Measurements from ENCODE around the gene PTGDS. TPM values are rescaled to one million over a fixed set of nuclear protein-coding genes. Genes with fewer than 3 reads are reported as not detected.
A peak's percentile ranks its signal among the peaks of the same experiment; 100 is the strongest.

PTGDS gene
- total RNA-seq, 2 experiments from 2014 or later = 1.3 to 3.3 TPM

- DNase-seq (no peak), ATAC-seq (ENCODE audit: low read depth) (no peak)
- H3K36me3 Mint-ChIP-seq = peaks cover 9% of the 10 kb centered on the region
- POLR2A ChIA-PET = no interaction called here
- no peaks in the 10 kb centered on the region for H3K9me3 Mint-ChIP-seq
- peaks cover 4% of the 10 kb centered on the region for H3K4me1 Mint-ChIP-seq
- peak overlapping the region; percentile 28 for H3K4me3 Mint-ChIP-seq
- no peaks in the 10 kb centered on the region for H3K27me3 Mint-ChIP-seq
- H3K27ac Mint-ChIP-seq = no peak overlapping the region
Observed at GRCh38 chr9:136942112-136942880, 35.0 kb upstream of the PTGDS start.

GRCh38 chr9:136942881-136943230, 34.4 kb upstream of the PTGDS start:
- no peak for DNase-seq
- H3K9me3 Mint-ChIP-seq = no peaks in the 10 kb centered on the region
- peak overlapping the region; percentile 64 for H3K4me3 Mint-ChIP-seq
- H3K4me1 Mint-ChIP-seq = peaks cover 4% of the 10 kb centered on the region
- ATAC-seq (ENCODE audit: low read depth) = no peak
- H3K27ac Mint-ChIP-seq = no peak overlapping the region
- no peaks in the 10 kb centered on the region for H3K27me3 Mint-ChIP-seq
- POLR2A ChIA-PET = interaction anchor here (2.1 kb wide), 1 partner anchor 61 kb away, joined by 8 read pairs; no protein-coding TSS in a partner anchor
- H3K36me3 Mint-ChIP-seq = peaks cover 7% of the 10 kb centered on the region

GRCh38 chr9:136943291-136944211, 33.8 kb upstream of the PTGDS start:
- Mint-ChIP-seq H3K36me3 (peaks cover 5% of the 10 kb centered on the region), H3K4me3 (peak overlapping the region; percentile 82), H3K9me3 (no peaks in the 10 kb centered on the region), H3K27ac (peak overlapping the region; percentile 76), H3K4me1 (peaks cover 6% of the 10 kb centered on the region), H3K27me3 (no peaks in the 10 kb centered on the region)
- DNase-seq (no peak), ATAC-seq (ENCODE audit: low read depth) (peak; percentile 17)
- POLR2A ChIA-PET = interaction anchor here (1.0 to 2.1 kb wide), 8 partner anchors 32 to 136 kb away, joined by 3 to 12 read pairs (median 6); partner anchors contain the start of genes AJM1, PAXX and RABL6

GRCh38 chr9:136944212-136944518, 33.1 kb upstream of the PTGDS start:
- Mint-ChIP-seq H3K27me3 (no peaks in the 10 kb centered on the region), H3K36me3 (peaks cover 3% of the 10 kb centered on the region), H3K9me3 (no peaks in the 10 kb centered on the region), H3K27ac (no peak overlapping the region), H3K4me3 (peak overlapping the region; percentile 82), H3K4me1 (peaks cover 4% of the 10 kb centered on the region)
- POLR2A ChIA-PET = interaction anchor here (0.7 to 2.1 kb wide), 9 partner anchors 31 to 137 kb away, joined by 3 to 12 read pairs (median 6); partner anchors contain the start of genes AJM1, PAXX and RABL6
- ATAC-seq (ENCODE audit: low read depth) (peak; percentile 57), DNase-seq (no peak)

- Mint-ChIP-seq H3K4me1 (peaks cover 4% of the 10 kb centered on the region), H3K27me3 (no peaks in the 10 kb centered on the region), H3K36me3 (peaks cover 3% of the 10 kb centered on the region), H3K27ac (peak within 1 kb of the TSS; percentile 86), H3K9me3 (no peaks in the 10 kb centered on the region), H3K4me3 (peak within 1 kb of the TSS; percentile 82)
- peak; percentile 99 for DNase-seq
- peak; percentile 77 for ATAC-seq (ENCODE audit: low read depth)
- POLR2A ChIA-PET = interaction anchor here (0.6 to 2.1 kb wide), 11 partner anchors 16 to 137 kb away, joined by 3 to 12 read pairs (median 5); partner anchors contain the start of genes AJM1, CLIC3, PAXX and RABL6
Observed at GRCh38 chr9:136944519-136945332, 32.6 kb upstream of the PTGDS start, which contains the start of the genes C8G and FBXW5. Gene C8G (plus strand): TSS chr9:136945243. CDS start chr9:136945321, 78 bp downstream. Gene FBXW5 (minus strand): TSS chr9:136944738. CDS start chr9:136944083, 655 bp downstream.

- Mint-ChIP-seq H3K9me3 (no peaks in the 10 kb centered on the region), H3K27me3 (no peaks in the 10 kb centered on the region), H3K36me3 (peaks cover 3% of the 10 kb centered on the region), H3K4me3 (no peak overlapping the region), H3K27ac (peak overlapping the region; percentile 86), H3K4me1 (peaks cover 4% of the 10 kb centered on the region)
- no peak for ATAC-seq (ENCODE audit: low read depth)
- POLR2A ChIA-PET = interaction anchor here (0.6 to 2.1 kb wide), 3 partner anchors 17 to 51 kb away, joined by 3 to 8 read pairs (median 4); partner anchors contain the start of gene CLIC3
- DNase-seq = no peak
Observed at GRCh38 chr9:136945333-136946227, 31.7 kb upstream of the PTGDS start.

- Mint-ChIP-seq H3K4me3 (no peak overlapping the region), H3K9me3 (no peaks in the 10 kb centered on the region), H3K27ac (no peak overlapping the region), H3K36me3 (peaks cover 3% of the 10 kb centered on the region), H3K27me3 (no peaks in the 10 kb centered on the region), H3K4me1 (peaks cover 4% of the 10 kb centered on the region)
- POLR2A ChIA-PET = no interaction called here
- DNase-seq (no peak), ATAC-seq (ENCODE audit: low read depth) (no peak)
Observed at GRCh38 chr9:136946228-136947027, 30.9 kb upstream of the PTGDS start.

GRCh38 chr9:136947028-136947891, 30.0 kb upstream of the PTGDS start:
- H3K27ac Mint-ChIP-seq = peak overlapping the region; percentile 21
- ATAC-seq (ENCODE audit: low read depth) (no peak), DNase-seq (no peak)
- H3K36me3 Mint-ChIP-seq = no peaks in the 10 kb centered on the region
- H3K9me3 Mint-ChIP-seq = no peaks in the 10 kb centered on the region
- POLR2A ChIA-PET = interaction anchor here (0.9 to 1.5 kb wide), 8 partner anchors 28 to 139 kb away, joined by 3 to 15 read pairs (median 4); partner anchors contain the start of genes CLIC3, MAN1B1 and TRAF2
- no peaks in the 10 kb centered on the region for H3K27me3 Mint-ChIP-seq
- no peak overlapping the region for H3K4me3 Mint-ChIP-seq
- H3K4me1 Mint-ChIP-seq = peaks cover 4% of the 10 kb centered on the region

GRCh38 chr9:136947955-136948510, 29.3 kb upstream of the PTGDS start:
- POLR2A ChIA-PET = interaction anchor here (0.6 to 1.5 kb wide), 12 partner anchors 27 to 181 kb away, joined by 3 to 15 read pairs (median 4); partner anchors contain the start of genes CLIC3, FUT7, MAN1B1 and TRAF2
- H3K4me3 Mint-ChIP-seq = peak overlapping the region; percentile 8
- H3K36me3 Mint-ChIP-seq = no peaks in the 10 kb centered on the region
- DNase-seq (no peak), ATAC-seq (ENCODE audit: low read depth) (no peak)
- H3K27ac Mint-ChIP-seq = peak overlapping the region; percentile 51
- H3K4me1 Mint-ChIP-seq = peaks cover 4% of the 10 kb centered on the region
- H3K9me3 Mint-ChIP-seq = no peaks in the 10 kb centered on the region
- no peaks in the 10 kb centered on the region for H3K27me3 Mint-ChIP-seq

- peaks cover 4% of the 10 kb centered on the region for H3K4me1 Mint-ChIP-seq
- H3K27ac Mint-ChIP-seq = peak overlapping the region; percentile 81
- POLR2A ChIA-PET = interaction anchor here (0.6 to 2.4 kb wide), 5 partner anchors 11 to 78 kb away, joined by 3 to 10 read pairs (median 5); partner anchors contain the start of gene PAXX
- no peaks in the 10 kb centered on the region for H3K36me3 Mint-ChIP-seq
- H3K9me3 Mint-ChIP-seq = no peaks in the 10 kb centered on the region
- no peak for ATAC-seq (ENCODE audit: low read depth)
- peak overlapping the region; percentile 89 for H3K4me3 Mint-ChIP-seq
- DNase-seq = no peak
- H3K27me3 Mint-ChIP-seq = no peaks in the 10 kb centered on the region
Observed at GRCh38 chr9:136949239-136949816, 28.0 kb upstream of the PTGDS start.
